ENCODE measurements around the gene FGF8. TPM values are rescaled to one million over a fixed set of nuclear protein-coding genes. Genes with fewer than 3 reads are reported as not detected.

FGF8 gene
- total and polyA plus RNA-seq, 4 donors, result 0.08 TPM; not detected in 3

- no peak overlapping the region for H3K4me3 ChIP-seq
- no peak for ATAC-seq (ENCODE audit: insufficient read depth, low FRiP score)
- H3K9me3 ChIP-seq (ENCODE audit: control insufficient read depth in 4 of 4, insufficient read depth in 3 of 4, low read length in 3 of 4), result peaks cover 0 to 10% (median 0%) of the 10 kb centered on the region in 4 donors
- 19 to 22% methylated on average over 21 of the region's 21 CpGs for WGBS, 2 donors
- H3K27ac ChIP-seq (ENCODE audit: low read depth in 1 of 2, low read length in 1 of 2), result no peak overlapping the region
- H3K4me1 ChIP-seq (ENCODE audit: control insufficient read depth in 5 of 5, insufficient read depth in 5 of 5, low read length in 5 of 5), result peaks cover 0 to 2% (median 0%) of the 10 kb centered on the region in 5 donors
- H3K27me3 ChIP-seq (ENCODE audit: control insufficient read depth in 3 of 3, insufficient read depth in 3 of 3, low read length in 2 of 3), result peaks cover 0 to 71% (median 62%) of the 10 kb centered on the region in 3 donors
- no peak for TF ChIP-seq CTCF (IDR thresholded peaks at IDR 0.05; ENCODE audit: control extremely low read depth, extremely low read depth)
- DNase-seq, result no peak
- no peak overlapping the region for H3K9ac ChIP-seq (ENCODE audit: insufficient read depth in 1 of 2, low read length in 2 of 2)
- H3K36me3 ChIP-seq (ENCODE audit: control insufficient read depth in 4 of 4, insufficient read depth in 4 of 4, low read length in 4 of 4), result no peaks in the 10 kb centered on the region
These were observed 2.8 kb downstream of the FGF8 start for GRCh38 chr10:101772895-101773761.

- peaks cover 0 to 62% (median 53%) of the 10 kb centered on the region in 3 donors for H3K27me3 ChIP-seq (ENCODE audit: control insufficient read depth in 3 of 3, insufficient read depth in 3 of 3, low read length in 2 of 3)
- H3K9ac ChIP-seq (ENCODE audit: insufficient read depth in 1 of 2, low read length in 2 of 2), result no peak overlapping the region
- ATAC-seq (ENCODE audit: insufficient read depth, low FRiP score) (no peak), DNase-seq (no peak)
- TF ChIP-seq CTCF (IDR thresholded peaks at IDR 0.05; ENCODE audit: control extremely low read depth, extremely low read depth), result no peak
- peaks cover 0 to 10% (median 0%) of the 10 kb centered on the region in 4 donors for H3K9me3 ChIP-seq (ENCODE audit: control insufficient read depth in 4 of 4, insufficient read depth in 3 of 4, low read length in 3 of 4)
- no peak overlapping the region for H3K4me3 ChIP-seq
- peaks cover 0 to 8% (median 0%) of the 10 kb centered on the region in 5 donors for H3K4me1 ChIP-seq (ENCODE audit: control insufficient read depth in 5 of 5, insufficient read depth in 5 of 5, low read length in 5 of 5)
- H3K36me3 ChIP-seq (ENCODE audit: control insufficient read depth in 4 of 4, insufficient read depth in 4 of 4, low read length in 4 of 4), result no peaks in the 10 kb centered on the region
- H3K27ac ChIP-seq (ENCODE audit: low read depth in 1 of 2, low read length in 1 of 2), result no peak overlapping the region
- WGBS, 2 donors, result 72 to 73% methylated on average over 6 of the region's 6 CpGs
These were observed 3.7 kb downstream of the FGF8 start for GRCh38 chr10:101772017-101772894.

GRCh38 chr10:101771380-101771779 lies 4.5 kb downstream of the FGF8 start:
- Histone ChIP-seq H3K9ac (ENCODE audit: insufficient read depth in 1 of 2, low read length in 2 of 2) (no peak overlapping the region), H3K27ac (ENCODE audit: low read depth in 1 of 2, low read length in 1 of 2) (no peak overlapping the region), H3K4me1 (ENCODE audit: control insufficient read depth in 5 of 5, insufficient read depth in 5 of 5, low read length in 5 of 5) (peaks cover 0 to 12% (median 2%) of the 10 kb centered on the region in 5 donors), H3K9me3 (ENCODE audit: control insufficient read depth in 4 of 4, insufficient read depth in 3 of 4, low read length in 3 of 4) (peaks cover 0 to 10% (median 0%) of the 10 kb centered on the region in 4 donors), H3K27me3 (ENCODE audit: control insufficient read depth in 3 of 3, insufficient read depth in 3 of 3, low read length in 2 of 3) (peaks cover 0 to 57% (median 47%) of the 10 kb centered on the region in 3 donors), H3K4me3 (no peak overlapping the region), H3K36me3 (ENCODE audit: control insufficient read depth in 4 of 4, insufficient read depth in 4 of 4, low read length in 4 of 4) (no peaks in the 10 kb centered on the region)
- ATAC-seq (ENCODE audit: insufficient read depth, low FRiP score) (no peak), DNase-seq (no peak)
- WGBS, 2 donors, result 90 to 91% methylated on average over 10 of the region's 10 CpGs
- TF ChIP-seq CTCF (IDR thresholded peaks at IDR 0.05; ENCODE audit: control extremely low read depth, extremely low read depth), result no peak

Measured in lung (tissue), 12 donors.